Measurements from ENCODE around the gene RPL11.
"Not testable (repeated sequence)": the region's sequence is repeated elsewhere in the genome, so short reads cannot be mapped to it uniquely, and the experiment has no call there.

The RPL11 gene

GRCh38 chr1:23704834-23705495 lies 13.4 kb downstream of the RPL11 start:
- H3K4me3 ChIP-seq (ENCODE audit: low read depth, low read length): no peak overlapping the region
- H3K27ac ChIP-seq (ENCODE audit: low read depth, low read length): peak overlapping the region; percentile 42
- H3K36me3 ChIP-seq (ENCODE audit: control insufficient read depth, insufficient read depth, low read length): peaks cover 46% of the 10 kb centered on the region

GRCh38 chr1:23709229-23709628 lies 17.6 kb downstream of the RPL11 start:
- Histone ChIP-seq H3K27ac (ENCODE audit: low read depth, low read length) (no peak overlapping the region), H3K9me3 (ENCODE audit: control insufficient read depth, insufficient read depth, low read length) (no peaks in the 10 kb centered on the region), H3K9ac (ENCODE audit: low read depth, low read length) (no peak overlapping the region), H3K36me3 (ENCODE audit: control insufficient read depth, insufficient read depth, low read length) (peaks cover 13% of the 10 kb centered on the region), H3K4me1 (ENCODE audit: control insufficient read depth, insufficient read depth, low read length) (no peaks in the 10 kb centered on the region), H3K27me3 (ENCODE audit: control insufficient read depth, insufficient read depth, low read length) (no peaks in the 10 kb centered on the region), H3K4me3 (ENCODE audit: low read depth, low read length) (no peak overlapping the region)

More at GRCh38 chr1:23704834-23705495, 13.4 kb downstream of the RPL11 start:
- Histone ChIP-seq H3K4me1 (ENCODE audit: control insufficient read depth, insufficient read depth, low read length) (no peaks in the 10 kb centered on the region), H3K27me3 (ENCODE audit: control insufficient read depth, insufficient read depth, low read length) (no peaks in the 10 kb centered on the region), H3K9me3 (ENCODE audit: control insufficient read depth, insufficient read depth, low read length) (no peaks in the 10 kb centered on the region), H3K9ac (ENCODE audit: low read depth, low read length) (no peak overlapping the region)

- Histone ChIP-seq H3K36me3 (ENCODE audit: control insufficient read depth, insufficient read depth, low read length) (no peaks in the 10 kb centered on the region), H3K27me3 (ENCODE audit: control insufficient read depth, insufficient read depth, low read length) (no peaks in the 10 kb centered on the region), H3K27ac (ENCODE audit: low read depth, low read length) (no peak overlapping the region), H3K9me3 (ENCODE audit: control insufficient read depth, insufficient read depth, low read length) (no peaks in the 10 kb centered on the region), H3K9ac (ENCODE audit: low read depth, low read length) (no peak overlapping the region), H3K4me1 (ENCODE audit: control insufficient read depth, insufficient read depth, low read length) (no peaks in the 10 kb centered on the region), H3K4me3 (ENCODE audit: low read depth, low read length) (no peak overlapping the region)
Observed at GRCh38 chr1:23718482-23718881, 26.9 kb downstream of the RPL11 start.

- Histone ChIP-seq H3K9me3 (ENCODE audit: control insufficient read depth, insufficient read depth, low read length) (no peaks in the 10 kb centered on the region), H3K4me1 (ENCODE audit: control insufficient read depth, insufficient read depth, low read length) (no peaks in the 10 kb centered on the region), H3K4me3 (ENCODE audit: low read depth, low read length) (no peak overlapping the region), H3K27me3 (ENCODE audit: control insufficient read depth, insufficient read depth, low read length) (no peaks in the 10 kb centered on the region), H3K27ac (ENCODE audit: low read depth, low read length) (no peak overlapping the region), H3K36me3 (ENCODE audit: control insufficient read depth, insufficient read depth, low read length) (no peaks in the 10 kb centered on the region), H3K9ac (ENCODE audit: low read depth, low read length) (no peak overlapping the region)
Observed at GRCh38 chr1:23719162-23719820, 27.7 kb downstream of the RPL11 start.

- H3K9ac ChIP-seq (ENCODE audit: low read depth, low read length): no peak overlapping the region
- no peaks in the 10 kb centered on the region for H3K9me3 ChIP-seq (ENCODE audit: control insufficient read depth, insufficient read depth, low read length)
- no peak overlapping the region for H3K27ac ChIP-seq (ENCODE audit: low read depth, low read length)
- no peaks in the 10 kb centered on the region for H3K4me1 ChIP-seq (ENCODE audit: control insufficient read depth, insufficient read depth, low read length)
- H3K27me3 ChIP-seq (ENCODE audit: control insufficient read depth, insufficient read depth, low read length): no peaks in the 10 kb centered on the region
- no peak overlapping the region for H3K4me3 ChIP-seq (ENCODE audit: low read depth, low read length)
- no peaks in the 10 kb centered on the region for H3K36me3 ChIP-seq (ENCODE audit: control insufficient read depth, insufficient read depth, low read length)
Observed at GRCh38 chr1:23720256-23720995, 28.8 kb downstream of the RPL11 start.

GRCh38 chr1:23722652-23723051 lies 31.0 kb downstream of the RPL11 start:
- Histone ChIP-seq H3K9ac (ENCODE audit: low read depth, low read length) (no peak overlapping the region), H3K27ac (ENCODE audit: low read depth, low read length) (no peak overlapping the region), H3K27me3 (ENCODE audit: control insufficient read depth, insufficient read depth, low read length) (no peaks in the 10 kb centered on the region), H3K4me1 (ENCODE audit: control insufficient read depth, insufficient read depth, low read length) (no peaks in the 10 kb centered on the region), H3K9me3 (ENCODE audit: control insufficient read depth, insufficient read depth, low read length) (no peaks in the 10 kb centered on the region), H3K36me3 (ENCODE audit: control insufficient read depth, insufficient read depth, low read length) (no peaks in the 10 kb centered on the region), H3K4me3 (ENCODE audit: low read depth, low read length) (no peak overlapping the region)

GRCh38 chr1:23726686-23727085 lies 35.1 kb downstream of the RPL11 start:
- H3K27ac ChIP-seq (ENCODE audit: low read depth, low read length): no peak overlapping the region

GRCh38 chr1:23727362-23727811 lies 35.8 kb downstream of the RPL11 start:
- Histone ChIP-seq H3K4me3 (ENCODE audit: low read depth, low read length) (no peak overlapping the region), H3K27me3 (ENCODE audit: control insufficient read depth, insufficient read depth, low read length) (no peaks in the 10 kb centered on the region), H3K9me3 (ENCODE audit: control insufficient read depth, insufficient read depth, low read length) (no peaks in the 10 kb centered on the region), H3K9ac (ENCODE audit: low read depth, low read length) (no peak overlapping the region), H3K4me1 (ENCODE audit: control insufficient read depth, insufficient read depth, low read length) (no peaks in the 10 kb centered on the region), H3K27ac (ENCODE audit: low read depth, low read length) (no peak overlapping the region), H3K36me3 (ENCODE audit: control insufficient read depth, insufficient read depth, low read length) (no peaks in the 10 kb centered on the region)

More at GRCh38 chr1:23726686-23727085, 35.1 kb downstream of the RPL11 start:
- Histone ChIP-seq H3K27me3 (ENCODE audit: control insufficient read depth, insufficient read depth, low read length) (no peaks in the 10 kb centered on the region), H3K9ac (ENCODE audit: low read depth, low read length) (no peak overlapping the region), H3K4me3 (ENCODE audit: low read depth, low read length) (no peak overlapping the region), H3K4me1 (ENCODE audit: control insufficient read depth, insufficient read depth, low read length) (no peaks in the 10 kb centered on the region), H3K9me3 (ENCODE audit: control insufficient read depth, insufficient read depth, low read length) (no peaks in the 10 kb centered on the region), H3K36me3 (ENCODE audit: control insufficient read depth, insufficient read depth, low read length) (no peaks in the 10 kb centered on the region)

GRCh38 chr1:23732363-23733224 lies 41.0 kb downstream of the RPL11 start:
- Histone ChIP-seq H3K27ac (ENCODE audit: low read depth, low read length) (no peak overlapping the region), H3K9ac (ENCODE audit: low read depth, low read length) (no peak overlapping the region), H3K4me1 (ENCODE audit: control insufficient read depth, insufficient read depth, low read length) (no peaks in the 10 kb centered on the region), H3K27me3 (ENCODE audit: control insufficient read depth, insufficient read depth, low read length) (no peaks in the 10 kb centered on the region), H3K9me3 (ENCODE audit: control insufficient read depth, insufficient read depth, low read length) (no peaks in the 10 kb centered on the region), H3K4me3 (ENCODE audit: low read depth, low read length) (no peak overlapping the region), H3K36me3 (ENCODE audit: control insufficient read depth, insufficient read depth, low read length) (no peaks in the 10 kb centered on the region)

- H3K4me3 ChIP-seq (ENCODE audit: low read depth, low read length); H3K27me3 ChIP-seq (ENCODE audit: control insufficient read depth, insufficient read depth, low read length); H3K9me3 ChIP-seq (ENCODE audit: control insufficient read depth, insufficient read depth, low read length); H3K27ac ChIP-seq (ENCODE audit: low read depth, low read length); H3K4me1 ChIP-seq (ENCODE audit: control insufficient read depth, insufficient read depth, low read length); H3K9ac ChIP-seq (ENCODE audit: low read depth, low read length); H3K36me3 ChIP-seq (ENCODE audit: control insufficient read depth, insufficient read depth, low read length): not testable (repeated sequence)
Observed at GRCh38 chr1:23733281-23733680, 41.7 kb downstream of the RPL11 start.
